ENCODE data around the gene DPT.

GRCh38 chr1:168687816-168688215, 41.2 kb downstream of the DPT start:
- TF ChIP-seq CTCF (IDR thresholded peaks at IDR 0.05) = no peak
- TF ChIP-seq POLR2A (IDR thresholded peaks at IDR 0.05) = no peak

Measured in uterus (tissue), 2 donors.